Upper lobe of right lung (tissue), 1 donor: ENCODE data around the gene NME3. TPM values are rescaled to one million over a fixed set of nuclear protein-coding genes. Genes with fewer than 3 reads are reported as not detected.

Source experiments
- ATAC-seq: fragments of 200-7000 bp; cut with Tn5 transposase; one replicate; pipeline ENCODE4 v1.9.1; 2020; ENCODE audit warnings: mild to moderate bottlenecking, moderate library complexity
- DNase-seq: peaks from one replicate; pipeline ENCODE4 v3.0.0-alpha.2; 2020
- H3K27ac ChIP-seq: fragments of 200-600 bp; one replicate; pipeline ENCODE4 v1.8.0; 2022
- H3K27me3 ChIP-seq: fragments of 200-600 bp; one replicate; pipeline ENCODE4 v1.8.0; 2022; ENCODE audit warnings: mild to moderate bottlenecking
- H3K36me3 ChIP-seq: fragments of 200-600 bp; one replicate; pipeline ENCODE4 v1.8.0; 2022
- H3K4me1 ChIP-seq: fragments of 200-600 bp; one replicate; pipeline ENCODE4 v1.8.0; 2022
- H3K4me3 ChIP-seq: fragments of 200-600 bp; one replicate; pipeline ENCODE4 v1.8.0; 2022; ENCODE audit warnings: mild to moderate bottlenecking
- H3K9me3 ChIP-seq: fragments of 200-600 bp; one replicate; pipeline ENCODE4 v1.8.0; 2022
- CTCF ChIP-seq: fragments of 200-600 bp; IDR thresholded peaks from one replicate; pipeline ENCODE4 v1.8.0; 2022; ENCODE audit warnings: antibody characterized with exemption
- intact Hi-C: fragments of 100-400 bp; cut with DNase I; formaldehyde crosslinking; loops from one replicate; pipeline ENCODE4 v1.11.0; 2022
- total RNA-seq: library from RNA; stranded (reverse); fragmentation: NEBNext Ultra II Directional; extraction: Animal tissue kit (Norgen Biotek cat#: 25700); gene quantifications from one replicate; pipeline ENCODE4 v1.2.1, GENCODE V29; 2021
- donor health status: DM: no; HTN: yes; CAD: no; lungs with severe emphysema.

The NME3 gene
- total RNA-seq, 1 donor from 2014 or later, result 67.2 TPM

DNA sequence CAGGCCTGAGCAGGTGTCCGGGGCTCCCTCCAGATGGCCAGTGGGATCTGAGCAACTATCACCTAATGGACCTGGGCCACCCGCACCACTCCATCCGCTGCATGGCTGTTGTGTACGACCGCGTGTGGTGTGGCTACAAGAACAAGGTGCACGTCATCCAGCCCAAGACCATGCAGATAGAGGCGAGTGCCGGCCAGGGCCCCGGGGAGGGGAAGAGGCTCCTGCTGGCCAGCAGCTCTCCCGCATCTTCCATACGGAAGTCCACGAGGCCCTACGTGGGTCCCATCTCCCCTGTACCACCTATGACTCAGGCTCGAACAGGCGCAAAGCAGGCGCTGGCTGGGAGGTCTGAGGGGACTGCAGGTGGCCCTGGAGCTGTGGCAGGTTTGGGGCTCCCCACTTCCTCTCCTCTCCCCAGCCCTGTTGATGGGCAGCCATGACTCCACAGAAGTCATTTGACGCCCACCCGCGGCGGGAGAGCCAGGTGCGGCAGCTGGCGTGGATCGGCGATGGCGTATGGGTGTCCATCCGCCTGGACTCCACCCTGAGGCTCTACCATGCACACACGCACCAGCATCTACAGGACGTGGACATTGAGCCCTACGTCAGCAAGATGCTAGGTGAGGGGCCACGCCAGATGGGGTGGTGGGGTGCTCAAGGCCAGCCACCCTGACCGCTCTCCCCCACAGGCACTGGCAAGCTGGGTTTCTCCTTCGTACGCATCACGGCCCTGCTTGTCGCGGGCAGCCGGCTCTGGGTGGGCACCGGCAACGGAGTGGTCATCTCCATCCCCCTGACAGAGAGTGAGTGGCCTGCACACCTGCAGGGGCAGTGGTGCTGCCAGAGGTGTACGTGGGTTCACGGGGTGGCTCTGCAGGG, 4.0 kb downstream of the NME3 start:
- no peak for ATAC-seq
- TF ChIP-seq CTCF, result no peak
- no peak overlapping the region for H3K27ac ChIP-seq
- H3K27me3 ChIP-seq, result no peaks in the 10 kb centered on the region
- H3K36me3 ChIP-seq, result peaks cover 49% of the 10 kb centered on the region
- intact Hi-C loops, result no loop called here
- no peaks in the 10 kb centered on the region for H3K9me3 ChIP-seq
- no peak for DNase-seq
- H3K4me1 ChIP-seq, result peaks cover 16% of the 10 kb centered on the region
- H3K4me3 ChIP-seq, result no peak overlapping the region

GRCh38 chr16:1766701-1767100, 4.6 kb downstream of the NME3 start:
- Histone ChIP-seq H3K4me1 (peaks cover 10% of the 10 kb centered on the region), H3K4me3 (no peak overlapping the region), H3K27ac (no peak overlapping the region), H3K27me3 (no peaks in the 10 kb centered on the region), H3K36me3 (peaks cover 55% of the 10 kb centered on the region), H3K9me3 (no peaks in the 10 kb centered on the region)
- DNase-seq, result no peak
- ATAC-seq, result no peak
- TF ChIP-seq CTCF, result no peak
- intact Hi-C loops, result no loop called here

DNA sequence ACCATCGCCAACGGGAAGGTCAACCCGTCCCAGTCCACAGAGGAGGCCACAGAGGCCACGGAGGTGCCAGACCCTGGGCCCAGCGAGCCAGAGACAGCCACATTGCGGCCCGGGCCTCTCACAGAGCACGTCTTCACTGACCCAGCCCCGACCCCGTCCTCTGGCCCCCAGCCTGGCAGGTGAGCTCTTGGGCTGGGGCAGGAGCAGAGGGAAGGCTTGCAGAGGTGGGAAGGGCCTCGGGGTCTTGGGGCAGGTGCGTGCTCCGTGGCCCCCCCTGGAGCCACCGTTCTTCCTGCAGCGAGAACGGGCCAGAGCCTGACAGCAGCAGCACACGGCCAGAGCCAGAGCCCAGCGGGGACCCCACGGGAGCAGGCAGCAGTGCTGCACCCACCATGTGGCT, 5.1 kb downstream of the NME3 start:
- no peaks in the 10 kb centered on the region for H3K9me3 ChIP-seq
- H3K36me3 ChIP-seq, result peaks cover 58% of the 10 kb centered on the region
- H3K4me1 ChIP-seq, result peaks cover 10% of the 10 kb centered on the region
- H3K4me3 ChIP-seq, result no peak overlapping the region
- TF ChIP-seq CTCF, result no peak
- intact Hi-C loops, result no loop called here
- ATAC-seq (no peak), DNase-seq (no peak)
- H3K27me3 ChIP-seq, result no peaks in the 10 kb centered on the region
- no peak overlapping the region for H3K27ac ChIP-seq

GRCh38 chr16:1765826-1766225, 5.5 kb downstream of the NME3 start:
- intact Hi-C loops, result no loop called here
- DNase-seq (no peak), ATAC-seq (no peak)
- Histone ChIP-seq H3K27ac (no peak overlapping the region), H3K36me3 (peaks cover 62% of the 10 kb centered on the region), H3K27me3 (no peaks in the 10 kb centered on the region), H3K4me1 (peaks cover 10% of the 10 kb centered on the region), H3K9me3 (no peaks in the 10 kb centered on the region), H3K4me3 (no peak overlapping the region)
- no peak for TF ChIP-seq CTCF

DNA sequence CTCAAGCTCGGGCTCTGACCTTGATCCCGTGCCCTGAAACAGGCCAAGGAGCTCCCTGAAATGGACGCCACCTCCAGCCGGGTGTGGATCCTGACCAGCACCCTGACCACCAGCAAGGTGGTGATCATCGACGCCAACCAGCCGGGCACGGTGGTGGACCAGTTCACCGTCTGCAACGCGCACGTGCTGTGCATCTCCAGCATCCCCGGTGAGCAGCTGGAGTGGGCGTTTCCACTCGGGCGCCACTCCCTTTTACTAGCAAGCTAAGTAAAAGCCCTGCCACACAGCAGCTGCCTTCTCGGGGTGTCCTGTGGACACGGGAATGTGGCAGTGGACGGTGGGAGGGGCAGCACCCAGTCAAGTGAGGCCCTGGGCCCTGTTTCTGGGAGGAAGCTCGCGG, 6.4 kb downstream of the NME3 start:
- DNase-seq, result no peak
- Histone ChIP-seq H3K4me3 (no peak overlapping the region), H3K4me1 (peaks cover 1% of the 10 kb centered on the region), H3K27me3 (no peaks in the 10 kb centered on the region), H3K36me3 (peaks cover 70% of the 10 kb centered on the region), H3K27ac (no peak overlapping the region), H3K9me3 (no peaks in the 10 kb centered on the region)
- intact Hi-C loops, result no loop called here
- no peak for ATAC-seq
- TF ChIP-seq CTCF, result no peak
